ENCODE data around the gene SPATS2L.

SPATS2L gene

DNA sequence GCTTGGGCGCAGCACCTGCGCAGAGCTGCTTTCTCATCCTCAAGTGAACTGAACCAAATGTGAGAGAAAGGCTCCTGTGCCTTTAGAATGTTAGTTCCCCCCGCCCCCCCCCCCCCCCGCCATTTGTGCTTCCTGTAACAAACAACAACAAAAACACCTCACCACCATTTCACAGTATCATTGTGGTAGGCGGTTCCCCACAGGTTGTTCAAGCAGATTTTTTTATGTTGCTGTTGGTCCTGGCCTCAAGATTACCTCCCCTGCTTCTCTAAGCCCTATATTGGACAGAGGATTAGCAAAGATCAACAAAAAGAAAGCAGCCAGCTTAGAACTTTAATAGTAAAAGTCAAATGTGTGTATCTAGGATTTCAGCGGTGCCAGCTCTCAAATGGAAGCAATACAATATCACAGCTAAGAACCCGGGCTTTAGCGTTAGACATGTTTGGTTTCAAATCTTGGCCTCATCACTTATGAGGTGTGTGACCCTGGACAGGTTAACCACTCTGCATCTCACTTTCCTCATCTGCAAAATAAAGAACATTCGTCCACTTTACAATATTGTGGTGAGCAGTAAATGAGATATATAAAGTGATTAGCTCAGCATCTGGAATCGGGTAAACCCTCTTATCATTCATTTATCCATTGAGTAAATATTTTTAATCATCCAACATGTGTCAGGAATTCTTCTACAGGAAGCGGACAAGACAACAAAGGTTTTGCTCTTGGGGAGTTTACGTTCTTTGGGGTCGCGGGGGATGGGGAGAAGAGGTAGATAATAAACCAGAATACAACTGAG is 118.7 kb downstream of the SPATS2L start:
- DNase-seq = no peak
- no peak overlapping the region for H2AFZ ChIP-seq (ENCODE audit: low read length)
- H3F3A ChIP-seq (ENCODE audit: insufficient read depth, low read length) = peaks cover 54% of the 10 kb centered on the region
- peaks cover 28% of the 10 kb centered on the region for H3K79me2 ChIP-seq (ENCODE audit: low read length)
- peak overlapping the region; percentile 95; the same call in 1 of the 2 replicates for H3K27ac ChIP-seq (ENCODE audit: low read length)
- no peaks in the 10 kb centered on the region for H3K9me3 ChIP-seq (replicated peaks; ENCODE audit: insufficient read depth, low read length)
- peaks cover 79% of the 10 kb centered on the region for H3K4me1 ChIP-seq (ENCODE audit: low read length)
- H3K36me3 ChIP-seq (replicated peaks; ENCODE audit: insufficient read depth, low read length) = peaks cover 3% of the 10 kb centered on the region; the same call in 1 of the 2 replicates
- no peak overlapping the region for H3K9ac ChIP-seq (ENCODE audit: low read length)
- no peak overlapping the region for H3K4me2 ChIP-seq (ENCODE audit: low read depth, low read length)
- no peaks in the 10 kb centered on the region for H4K20me1 ChIP-seq (ENCODE audit: insufficient read depth, low read length)
- H3K27me3 ChIP-seq (replicated peaks; ENCODE audit: insufficient read depth, low read length) = no peaks in the 10 kb centered on the region
- no peaks in the 10 kb centered on the region for H3K9me2 ChIP-seq (replicated peaks; ENCODE audit: insufficient read depth, low read length)
- H3K4me3 ChIP-seq (ENCODE audit: low read length) = no peak overlapping the region
- TF ChIP-seq EZH2phosphoT487 (IDR thresholded peaks at IDR 0.05; ENCODE audit: low read length) (no peak), EZH2 (optimal IDR thresholded peaks at IDR 0.05; ENCODE audit: low read depth, low read length) (no peak)
- TF ChIP-seq, protein P1, sequence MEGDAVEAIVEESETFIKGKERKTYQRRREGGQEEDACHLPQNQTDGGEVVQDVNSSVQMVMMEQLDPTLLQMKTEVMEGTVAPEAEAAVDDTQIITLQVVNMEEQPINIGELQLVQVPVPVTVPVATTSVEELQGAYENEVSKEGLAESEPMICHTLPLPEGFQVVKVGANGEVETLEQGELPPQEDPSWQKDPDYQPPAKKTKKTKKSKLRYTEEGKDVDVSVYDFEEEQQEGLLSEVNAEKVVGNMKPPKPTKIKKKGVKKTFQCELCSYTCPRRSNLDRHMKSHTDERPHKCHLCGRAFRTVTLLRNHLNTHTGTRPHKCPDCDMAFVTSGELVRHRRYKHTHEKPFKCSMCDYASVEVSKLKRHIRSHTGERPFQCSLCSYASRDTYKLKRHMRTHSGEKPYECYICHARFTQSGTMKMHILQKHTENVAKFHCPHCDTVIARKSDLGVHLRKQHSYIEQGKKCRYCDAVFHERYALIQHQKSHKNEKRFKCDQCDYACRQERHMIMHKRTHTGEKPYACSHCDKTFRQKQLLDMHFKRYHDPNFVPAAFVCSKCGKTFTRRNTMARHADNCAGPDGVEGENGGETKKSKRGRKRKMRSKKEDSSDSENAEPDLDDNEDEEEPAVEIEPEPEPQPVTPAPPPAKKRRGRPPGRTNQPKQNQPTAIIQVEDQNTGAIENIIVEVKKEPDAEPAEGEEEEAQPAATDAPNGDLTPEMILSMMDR (IDR thresholded peaks at IDR 0.05; ENCODE audit: low read length) = no peak

DNA sequence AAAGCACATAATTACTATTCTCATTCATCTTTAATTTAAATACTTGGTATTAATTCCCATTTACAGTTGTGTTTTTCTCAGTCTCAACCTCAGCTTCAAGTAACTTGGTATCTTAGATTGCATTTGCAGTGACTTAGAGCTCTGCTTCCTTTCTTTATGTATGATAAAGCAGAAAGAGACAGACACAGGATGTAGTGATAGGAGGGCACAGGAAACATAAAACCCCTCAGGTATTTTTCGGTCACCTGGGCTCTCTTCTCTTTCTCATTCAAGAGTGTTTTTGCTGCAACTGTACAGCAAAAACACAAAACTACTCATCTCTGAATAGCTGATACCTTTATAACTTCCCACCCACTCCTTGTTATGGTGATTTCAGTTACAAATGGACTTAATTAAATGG is 120.3 kb downstream of the SPATS2L start:
- Histone ChIP-seq H4K20me1 (ENCODE audit: insufficient read depth, low read length) (no peaks in the 10 kb centered on the region), H3F3A (ENCODE audit: insufficient read depth, low read length) (peaks cover 45% of the 10 kb centered on the region), H3K4me1 (ENCODE audit: low read length) (peaks cover 69% of the 10 kb centered on the region), H3K4me2 (ENCODE audit: low read depth, low read length) (peak overlapping the region; percentile 36; the same call in 1 of the 2 replicates), H2AFZ (ENCODE audit: low read length) (no peak overlapping the region), H3K79me2 (ENCODE audit: low read length) (peaks cover 28% of the 10 kb centered on the region), H3K9me3 (replicated peaks; ENCODE audit: insufficient read depth, low read length) (no peaks in the 10 kb centered on the region), H3K27ac (ENCODE audit: low read length) (peak overlapping the region; percentile 95), H3K27me3 (replicated peaks; ENCODE audit: insufficient read depth, low read length) (no peaks in the 10 kb centered on the region), H3K4me3 (ENCODE audit: low read length) (0 out of 2 replicates have a peak overlapping the region, but pooled peaks have one; percentile 9), H3K9me2 (replicated peaks; ENCODE audit: insufficient read depth, low read length) (no peaks in the 10 kb centered on the region), H3K36me3 (replicated peaks; ENCODE audit: insufficient read depth, low read length) (no peaks in the 10 kb centered on the region), H3K9ac (ENCODE audit: low read length) (peak overlapping the region; percentile 18; the same call in 1 of the 2 replicates)
- DNase-seq = peak; percentile 86
- TF ChIP-seq EZH2 (optimal IDR thresholded peaks at IDR 0.05; ENCODE audit: low read depth, low read length) = no peak

DNA sequence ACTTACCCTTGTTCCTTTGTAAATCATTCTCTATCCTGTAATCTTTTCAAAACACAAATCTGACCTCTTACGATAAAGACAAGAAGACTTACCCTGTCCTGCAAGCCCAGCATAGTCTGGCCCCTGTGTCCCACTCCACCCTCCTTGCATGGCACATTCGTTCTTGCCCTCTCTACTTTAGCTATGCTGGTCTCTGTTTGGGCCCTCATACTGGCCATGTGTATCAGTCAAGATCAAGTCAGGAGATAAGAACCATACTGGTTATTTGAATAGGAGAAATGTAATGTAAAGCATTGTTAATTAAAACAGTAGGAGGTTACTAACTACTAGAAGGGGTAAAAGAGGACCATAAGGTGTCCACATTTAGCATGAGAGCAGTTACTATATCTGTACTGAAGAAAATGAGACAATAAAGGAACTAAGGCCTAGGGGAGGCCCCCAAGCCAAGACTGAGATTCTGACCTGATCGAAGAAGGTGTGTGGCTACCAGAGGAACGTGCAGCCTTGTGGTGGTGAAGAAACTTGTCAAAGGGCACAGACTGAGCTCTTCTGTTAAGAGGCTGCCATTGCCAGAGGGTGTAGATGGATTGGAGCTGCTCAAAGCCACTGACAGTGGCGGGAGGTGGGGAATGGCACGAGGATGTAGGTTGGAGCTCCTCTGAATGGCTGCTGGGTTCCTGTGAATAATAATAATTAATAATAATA is 122.6 kb downstream of the SPATS2L start:
- no peak for TF ChIP-seq EZH2 (optimal IDR thresholded peaks at IDR 0.05; ENCODE audit: low read depth, low read length)
- TF ChIP-seq EZH2phosphoT487 (IDR thresholded peaks at IDR 0.05; ENCODE audit: low read length) = no peak
- TF ChIP-seq, protein P1 (IDR thresholded peaks at IDR 0.05; ENCODE audit: low read length) = no peak
- Histone ChIP-seq H3K27ac (ENCODE audit: low read length) (no peak overlapping the region), H3K36me3 (replicated peaks; ENCODE audit: insufficient read depth, low read length) (no peaks in the 10 kb centered on the region), H3K4me3 (ENCODE audit: low read length) (no peak overlapping the region), H3K4me2 (ENCODE audit: low read depth, low read length) (no peak overlapping the region), H3K4me1 (ENCODE audit: low read length) (peaks cover 51% of the 10 kb centered on the region), H4K20me1 (ENCODE audit: insufficient read depth, low read length) (no peaks in the 10 kb centered on the region), H3K9ac (ENCODE audit: low read length) (no peak overlapping the region), H3K9me3 (replicated peaks; ENCODE audit: insufficient read depth, low read length) (no peaks in the 10 kb centered on the region), H3K27me3 (replicated peaks; ENCODE audit: insufficient read depth, low read length) (no peaks in the 10 kb centered on the region), H3K79me2 (ENCODE audit: low read length) (peaks cover 24% of the 10 kb centered on the region), H2AFZ (ENCODE audit: low read length) (no peak overlapping the region), H3K9me2 (replicated peaks; ENCODE audit: insufficient read depth, low read length) (no peaks in the 10 kb centered on the region), H3F3A (ENCODE audit: insufficient read depth, low read length) (peaks cover 26% of the 10 kb centered on the region)
- DNase-seq = no peak

Data from MM.1S (cell line).